Gastroesophageal sphincter (tissue), 3 donors: Measurements from ENCODE around the gene HIC2.
"Not testable (repeated sequence)": the region's sequence is repeated elsewhere in the genome, so short reads cannot be mapped to it uniquely, and the experiment has no call there.

ENCODE experiments used
- POLR2A ChIP-seq, 2 donors: fragments of 450-650 bp; IDR thresholded peaks; one replicate each; pipeline ENCODE4 v1.6.1; 2017; ENCODE audit warnings: antibody characterized with exemption in 2 of 2, mild to moderate bottlenecking in 2 of 2, moderate library complexity in 1 of 2
- TF ChIP-seq, protein P1 (sequence below), 4 experiments: fragments of 200-600 bp in 2 of 4; fragments of 450-650 bp in 2 of 4; sonication (generic) in 1 of 4; IDR thresholded peaks; one replicate each; pipeline ENCODE4 v1.5.1; 2017 to 2019; ENCODE audit warnings: antibody characterized with exemption in 4 of 4, mild to moderate bottlenecking in 2 of 4, moderate library complexity in 2 of 4

- not testable (repeated sequence) for TF ChIP-seq POLR2A (IDR thresholded peaks at IDR 0.05)
- TF ChIP-seq, protein P1, sequence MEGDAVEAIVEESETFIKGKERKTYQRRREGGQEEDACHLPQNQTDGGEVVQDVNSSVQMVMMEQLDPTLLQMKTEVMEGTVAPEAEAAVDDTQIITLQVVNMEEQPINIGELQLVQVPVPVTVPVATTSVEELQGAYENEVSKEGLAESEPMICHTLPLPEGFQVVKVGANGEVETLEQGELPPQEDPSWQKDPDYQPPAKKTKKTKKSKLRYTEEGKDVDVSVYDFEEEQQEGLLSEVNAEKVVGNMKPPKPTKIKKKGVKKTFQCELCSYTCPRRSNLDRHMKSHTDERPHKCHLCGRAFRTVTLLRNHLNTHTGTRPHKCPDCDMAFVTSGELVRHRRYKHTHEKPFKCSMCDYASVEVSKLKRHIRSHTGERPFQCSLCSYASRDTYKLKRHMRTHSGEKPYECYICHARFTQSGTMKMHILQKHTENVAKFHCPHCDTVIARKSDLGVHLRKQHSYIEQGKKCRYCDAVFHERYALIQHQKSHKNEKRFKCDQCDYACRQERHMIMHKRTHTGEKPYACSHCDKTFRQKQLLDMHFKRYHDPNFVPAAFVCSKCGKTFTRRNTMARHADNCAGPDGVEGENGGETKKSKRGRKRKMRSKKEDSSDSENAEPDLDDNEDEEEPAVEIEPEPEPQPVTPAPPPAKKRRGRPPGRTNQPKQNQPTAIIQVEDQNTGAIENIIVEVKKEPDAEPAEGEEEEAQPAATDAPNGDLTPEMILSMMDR (IDR thresholded peaks at IDR 0.05), result not testable (repeated sequence)
Observed at GRCh38 chr22:21442646-21443045, 25.5 kb downstream of the HIC2 start.
